Ramos (cell line): ENCODE data around the gene PLEKHB2.
"Not testable (repeated sequence)": the region's sequence is repeated elsewhere in the genome, so short reads cannot be mapped to it uniquely, and the experiment has no call there.

Experiments used
- in situ Hi-C: fragments of 300-500 bp; cut with MboI; formaldehyde crosslinking; loops from one replicate; pipeline ENCODE4 v1.14.3; 2022; ENCODE audit warnings: low sequenced_read_pairs; ENCODE audit not compliant: unreplicated experiment

The PLEKHB2 gene

GRCh38 chr2:131181451-131181850 is 76.3 kb downstream of the PLEKHB2 start:
- in situ Hi-C loops: not testable (repeated sequence)

- in situ Hi-C loops: not testable (repeated sequence)
These were observed 88.3 kb downstream of the PLEKHB2 start for GRCh38 chr2:131193421-131193820.

- in situ Hi-C loops: not testable (repeated sequence)
These were observed 91.0 kb downstream of the PLEKHB2 start for GRCh38 chr2:131196186-131196585.
